NCI-H1092 treated with DMSO at 0.1 percent for 48 hours (cell line): Measurements from ENCODE around the gene KRTAP9-2.
"Not testable (repeated sequence)": the region's sequence is repeated elsewhere in the genome, so short reads cannot be mapped to it uniquely, and the experiment has no call there.

Source experiments
- DNase-seq: peaks from one replicate; lab custom pipeline; 2025; lab: John Stamatoyannopoulos, UW

Gene KRTAP9-2

DNA sequence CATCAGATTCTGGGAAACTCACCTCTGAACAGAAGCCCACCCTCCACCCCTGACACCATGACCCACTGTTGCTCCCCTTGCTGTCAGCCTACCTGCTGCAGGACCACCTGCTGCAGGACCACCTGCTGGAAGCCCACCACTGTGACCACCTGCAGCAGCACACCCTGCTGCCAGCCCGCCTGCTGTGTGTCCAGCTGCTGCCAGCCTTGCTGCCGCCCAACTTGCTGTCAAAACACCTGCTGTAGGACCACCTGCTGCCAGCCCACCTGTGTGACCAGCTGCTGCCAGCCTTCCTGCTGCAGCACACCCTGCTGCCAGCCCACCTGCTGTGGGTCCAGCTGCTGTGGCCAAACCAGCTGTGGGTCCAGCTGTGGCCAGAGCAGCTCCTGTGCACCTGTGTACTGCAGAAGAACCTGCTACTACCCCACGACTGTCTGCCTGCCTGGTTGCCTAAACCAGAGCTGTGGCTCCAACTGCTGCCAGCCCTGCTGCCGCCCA lies at the start of gene KRTAP9-2:
Gene KRTAP9-2 (plus strand): TSS at position 51 of the 498 bp plus-strand sequence. CDS start 7 bp downstream, at position 58.
- not testable (repeated sequence) for DNase-seq

DNA sequence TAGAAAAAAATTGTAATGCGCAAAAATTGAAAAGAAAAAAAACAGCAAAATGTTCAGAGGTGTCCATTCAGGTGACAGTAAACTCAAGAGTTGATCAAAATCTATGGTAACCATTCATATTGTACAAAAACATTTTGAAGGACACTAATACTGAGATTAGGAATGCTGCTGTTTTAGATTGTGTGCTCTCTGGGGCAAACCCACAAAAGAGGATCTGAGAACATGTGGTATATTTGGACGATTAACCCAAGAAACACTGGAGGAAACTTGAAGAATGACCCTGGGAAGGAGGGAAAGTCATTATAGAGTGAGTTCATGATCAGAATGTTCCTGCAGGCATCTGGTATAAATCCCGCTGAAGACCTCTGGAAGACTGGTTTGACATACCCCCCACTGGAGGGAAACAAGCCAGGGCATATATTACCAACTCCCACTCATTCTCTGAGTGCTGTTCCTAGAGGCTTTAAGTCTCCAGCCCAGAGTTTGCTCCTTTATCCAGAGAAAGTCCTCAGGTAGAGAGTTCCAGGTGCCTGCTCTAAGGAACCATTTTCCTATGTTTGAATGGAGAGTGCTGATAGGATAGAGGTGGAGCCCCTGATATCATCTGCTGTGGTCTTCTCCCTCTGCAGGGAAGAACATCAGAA lies 49.6 kb upstream of the KRTAP9-2 start:
- no peak for DNase-seq

- no peak for DNase-seq
Measured at GRCh38 chr17:41177727-41178271, 48.6 kb upstream of the KRTAP9-2 start, which contains the start of gene KRTAP4-2. Gene KRTAP4-2, minus strand, starts transcription at chr17:41178221. Its CDS starts 57 bp downstream, at chr17:41178164.

GRCh38 chr17:41178341-41178740 lies 48.1 kb upstream of the KRTAP9-2 start:
- no peak for DNase-seq

DNA sequence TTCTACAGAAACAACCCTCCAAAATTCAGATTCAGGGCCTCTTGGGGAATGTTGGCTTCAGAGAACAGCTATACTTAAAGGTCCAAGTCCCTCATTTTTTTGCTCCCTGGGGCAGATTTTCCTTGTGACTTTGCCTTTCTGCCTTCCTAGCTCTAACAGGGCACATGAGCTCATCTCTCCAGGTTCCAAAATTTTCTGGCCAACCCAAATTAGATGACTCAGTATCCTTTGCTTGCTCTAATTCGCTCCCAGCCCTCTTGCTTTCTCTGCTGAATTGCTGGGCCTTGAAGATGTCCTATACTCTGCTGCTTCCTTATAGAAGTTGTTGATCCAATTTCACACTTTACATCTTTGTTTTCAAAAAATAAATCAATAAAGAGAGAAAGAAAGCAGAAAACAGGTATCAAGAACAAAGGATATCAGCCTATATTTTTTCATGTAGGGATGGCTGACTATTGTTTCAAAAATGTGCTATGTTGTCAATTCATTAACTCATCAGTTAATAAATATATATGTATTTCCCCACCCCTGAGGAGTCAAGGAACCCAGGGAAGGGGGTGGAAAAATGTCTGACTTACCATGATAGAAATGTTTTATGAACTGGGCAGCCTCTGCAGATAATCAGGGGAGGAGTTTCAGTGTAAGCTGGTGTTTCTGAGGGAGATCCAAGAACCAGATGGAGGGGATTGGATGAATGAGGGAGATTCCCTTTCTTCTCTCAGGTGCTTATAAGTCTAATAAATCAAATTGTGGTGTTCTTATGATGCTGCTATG lies 47.4 kb upstream of the KRTAP9-2 start:
- no peak for DNase-seq

GRCh38 chr17:41184480-41184961 lies 41.9 kb upstream of the KRTAP9-2 start, which contains the start of gene KRTAP4-1:
Gene KRTAP4-1, minus strand, starts transcription at chr17:41184911. Its CDS starts 57 bp downstream, at chr17:41184854.
- no peak for DNase-seq

DNA sequence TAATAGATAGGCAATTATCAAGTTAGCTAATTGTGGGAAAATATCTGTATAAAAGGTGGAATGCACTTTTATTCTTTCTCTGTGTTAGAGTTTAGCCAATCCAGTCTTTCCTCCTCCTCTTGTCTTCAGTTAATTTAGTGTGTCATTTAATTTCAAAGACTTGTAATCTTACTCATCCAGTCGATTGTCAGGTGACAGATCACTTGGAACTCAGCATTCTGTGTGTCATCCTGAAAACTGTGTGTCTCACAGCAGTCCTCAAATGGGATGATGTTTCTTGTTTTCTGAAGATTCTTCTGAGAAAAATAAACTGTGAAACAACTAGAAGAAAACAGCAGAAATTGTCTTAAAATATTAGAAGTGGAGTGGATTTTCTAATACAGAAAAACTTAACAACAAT lies 41.4 kb upstream of the KRTAP9-2 start:
- no peak for DNase-seq

DNA sequence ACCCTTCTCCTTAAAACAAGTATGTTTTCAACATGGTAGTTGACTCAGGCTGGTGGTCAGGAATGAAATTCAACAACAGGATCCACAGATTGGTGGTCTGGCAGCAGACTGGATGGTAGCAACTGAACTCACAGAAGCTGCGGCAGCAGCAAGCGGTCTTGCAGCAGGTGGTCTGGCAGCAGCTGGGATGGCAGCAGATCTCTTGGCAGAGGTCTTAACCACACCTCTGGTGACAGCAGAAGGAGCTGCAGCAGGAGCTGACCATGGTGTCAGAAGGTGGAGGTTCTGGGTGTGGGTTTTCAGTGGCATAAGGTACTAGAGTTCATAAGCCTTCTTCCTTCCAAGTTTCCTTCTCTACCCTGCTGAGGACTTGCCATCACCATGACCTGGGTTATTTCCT lies 39.6 kb upstream of the KRTAP9-2 start:
- DNase-seq: no peak

- DNase-seq: not testable (repeated sequence)
Measured at GRCh38 chr17:41189837-41190318, 36.6 kb upstream of the KRTAP9-2 start, which contains the start of gene KRTAP9-1. Gene KRTAP9-1, plus strand, starts transcription at chr17:41189887. Its CDS starts 0 bp downstream, at chr17:41189887.

- DNase-seq: no peak
Measured at GRCh38 chr17:41190328-41190727, 36.1 kb upstream of the KRTAP9-2 start.

GRCh38 chr17:41196068-41196467 lies 30.4 kb upstream of the KRTAP9-2 start:
- DNase-seq: no peak

DNA sequence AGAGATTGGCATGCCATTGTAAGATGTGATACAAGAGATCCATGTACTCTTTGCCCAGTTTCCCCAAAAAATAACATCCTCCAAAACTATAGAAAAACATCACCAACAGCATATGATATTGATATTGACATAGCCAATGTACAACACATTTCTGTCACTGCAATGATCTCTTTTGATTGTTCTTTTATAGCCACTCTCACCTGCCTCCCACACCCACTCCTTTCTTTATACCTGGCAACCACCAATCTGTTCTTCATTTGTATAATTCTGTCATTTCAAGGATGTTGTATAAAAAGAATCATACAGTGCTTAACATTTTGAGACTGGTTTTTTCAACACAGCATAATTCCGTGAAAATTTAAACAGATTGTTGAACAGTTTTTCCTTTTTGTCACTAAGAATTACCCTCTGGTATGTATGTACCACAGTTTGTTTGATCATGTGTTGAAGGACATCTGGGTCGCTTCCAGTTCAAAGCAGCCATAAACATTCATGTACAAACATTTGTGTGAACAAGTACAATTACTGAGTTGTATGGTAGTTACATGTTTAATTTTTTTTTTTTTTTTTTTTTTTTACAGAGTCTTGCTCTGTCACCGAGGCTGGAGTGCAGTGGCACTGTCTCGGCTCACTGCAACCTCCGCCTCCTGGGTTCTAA lies 26.9 kb upstream of the KRTAP9-2 start:
- DNase-seq: no peak

DNA sequence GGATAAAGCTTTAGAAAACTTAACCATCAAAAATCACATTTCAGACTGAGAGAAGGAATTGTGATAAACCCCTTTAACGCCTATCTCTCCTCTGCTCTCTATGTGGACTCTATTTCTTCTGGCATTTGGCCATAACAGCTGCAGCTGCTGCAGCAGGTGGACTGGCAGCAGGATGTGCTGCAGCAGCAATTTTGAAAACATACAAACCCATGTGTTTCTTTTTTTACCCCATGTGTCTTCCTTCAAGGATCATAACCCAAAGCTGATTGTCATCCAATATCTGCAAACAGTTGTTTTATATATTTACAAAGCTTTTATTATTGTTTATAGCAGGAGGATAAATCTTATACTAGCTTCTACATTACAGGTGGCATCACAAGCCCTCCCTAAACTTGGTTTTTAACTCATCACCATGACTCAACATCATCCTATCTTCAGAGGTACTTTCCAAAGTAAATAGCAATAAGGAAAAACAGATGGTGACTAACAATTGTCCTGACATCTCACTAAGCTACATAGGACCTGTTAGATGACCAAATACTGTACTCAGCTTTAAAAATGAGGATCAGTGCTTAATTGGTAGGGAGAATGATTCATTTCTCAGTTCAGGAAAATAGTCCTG lies 14.5 kb upstream of the KRTAP9-2 start:
- DNase-seq: peak; percentile 21

GRCh38 chr17:41212524-41213169 lies 13.8 kb upstream of the KRTAP9-2 start:
- DNase-seq: peak; percentile 17

DNA sequence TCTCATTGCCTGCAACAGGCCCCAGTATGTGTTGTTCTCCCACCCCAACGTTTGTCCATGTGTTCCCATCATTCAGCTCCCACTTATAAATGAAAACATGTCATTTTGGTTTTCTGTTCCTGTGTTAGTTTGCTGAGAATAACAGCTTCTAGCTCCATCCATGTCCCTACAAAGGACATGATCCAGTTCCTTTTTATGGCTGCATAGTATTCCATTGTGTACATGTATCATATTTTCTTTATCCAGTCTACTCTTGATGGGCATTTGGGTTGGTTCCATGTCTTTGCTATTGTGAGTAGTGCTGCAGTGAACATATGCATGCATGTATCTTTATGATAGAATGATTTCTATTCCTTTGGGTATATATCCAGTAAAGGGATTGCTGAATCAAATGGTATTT lies 10.8 kb upstream of the KRTAP9-2 start:
- DNase-seq: no peak

DNA sequence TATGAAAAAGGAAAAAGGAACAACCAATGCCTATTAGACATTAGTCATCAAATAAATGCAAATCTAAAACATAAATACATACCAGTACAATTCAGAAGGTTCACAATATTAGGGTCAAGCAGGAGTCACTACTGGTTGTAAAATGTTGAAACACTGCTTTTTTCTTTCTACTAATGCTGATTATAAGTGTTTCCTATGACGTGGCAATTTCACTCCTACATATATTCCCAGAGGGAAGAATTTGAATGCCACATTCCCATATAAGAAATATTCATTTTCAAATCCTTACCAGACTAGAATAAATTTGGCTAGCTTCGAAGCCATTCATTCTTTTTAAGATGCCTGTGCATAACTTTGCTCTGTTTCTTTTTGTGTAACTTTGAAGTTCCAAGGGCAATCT lies 2.6 kb upstream of the KRTAP9-2 start:
- DNase-seq: no peak

GRCh38 chr17:41226051-41226450 lies 397 bp upstream of the KRTAP9-2 start:
- no peak for DNase-seq

DNA sequence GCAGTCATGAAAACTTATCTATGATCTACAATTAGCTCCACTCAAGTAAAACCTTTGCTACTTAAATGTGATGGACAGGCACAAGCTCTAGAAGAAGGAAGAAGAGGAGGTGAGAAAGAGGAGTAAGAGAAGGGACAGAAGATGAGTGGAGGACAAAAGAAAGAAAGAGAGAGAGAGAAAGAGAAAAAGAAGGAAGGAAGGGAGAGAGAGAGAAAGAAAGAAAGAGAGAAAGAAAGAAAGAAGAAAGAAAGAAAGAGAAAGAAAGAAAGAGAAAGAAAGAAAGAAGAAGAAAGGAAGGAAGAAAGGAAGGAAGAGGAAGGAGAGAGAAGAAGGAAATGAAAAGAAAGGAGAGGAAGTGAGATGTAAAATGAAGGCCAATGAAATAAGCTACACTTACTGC lies 3.6 kb downstream of the KRTAP9-2 start:
- no peak for DNase-seq

DNA sequence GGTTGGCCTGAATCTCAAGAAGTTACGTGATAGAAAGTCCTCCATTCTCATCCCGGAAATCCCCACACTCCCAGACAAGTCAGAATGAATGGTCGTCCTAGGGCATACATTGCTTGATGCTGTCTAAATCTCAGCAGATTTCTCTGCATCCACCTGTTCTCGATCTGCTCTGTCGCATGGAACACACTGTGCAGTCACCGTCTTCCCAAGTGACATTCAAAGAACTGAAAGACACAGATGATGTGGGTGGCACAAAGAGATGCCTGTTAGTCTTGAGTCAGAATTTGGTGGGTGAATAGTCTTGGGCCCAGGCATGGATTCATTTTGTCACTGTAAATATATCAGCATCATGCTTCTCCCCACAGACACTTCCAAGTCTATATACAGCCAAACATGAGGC lies 5.3 kb downstream of the KRTAP9-2 start:
- no peak for DNase-seq

DNA sequence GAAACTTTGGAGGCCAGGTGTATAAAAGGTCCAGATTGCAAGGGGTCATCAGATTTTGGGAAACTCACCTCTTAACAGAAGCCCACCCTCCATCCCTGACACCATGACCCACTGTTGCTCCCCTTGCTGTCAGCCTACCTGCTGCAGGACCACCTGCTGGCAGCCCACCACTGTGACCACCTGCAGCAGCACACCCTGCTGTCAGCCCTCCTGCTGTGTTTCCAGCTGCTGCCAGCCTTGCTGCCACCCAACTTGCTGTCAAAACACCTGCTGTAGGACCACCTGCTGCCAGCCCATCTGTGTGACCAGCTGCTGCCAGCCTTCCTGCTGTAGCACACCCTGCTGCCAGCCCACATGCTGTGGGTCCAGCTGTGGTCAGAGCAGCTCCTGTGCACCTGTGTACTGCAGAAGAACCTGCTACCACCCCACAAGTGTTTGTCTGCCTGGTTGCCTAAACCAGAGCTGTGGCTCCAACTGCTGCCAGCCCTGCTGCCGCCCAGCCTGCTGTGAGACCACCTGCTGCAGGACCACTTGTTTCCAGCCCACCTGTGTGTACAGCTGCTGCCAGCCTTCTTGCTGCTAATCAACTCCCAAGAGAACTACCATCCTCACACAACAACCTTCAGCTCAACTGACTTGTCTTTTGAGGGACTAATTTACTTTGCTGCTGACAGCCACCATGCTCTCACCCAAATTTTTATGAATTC lies 6.1 kb downstream of the KRTAP9-2 start, which contains the start of gene KRTAP9-3:
Gene KRTAP9-3 (plus strand): TSS at position 51 of the 707 bp plus-strand sequence. CDS start 53 bp downstream, at position 104.
- DNase-seq: not testable (repeated sequence)
